Naive thymus-derived CD4-positive, alpha-beta T cell (primary cell): ENCODE data around the gene EIF4G3. TPM values are rescaled to one million over a fixed set of nuclear protein-coding genes. Genes with fewer than 3 reads are reported as not detected.

Experiments used
- ATAC-seq: fragments of 150-1000 bp; cut with Tn5 transposase; 2 replicates; pipeline ENCODE4 v1.10.0; 2021; ENCODE audit warnings: mild to moderate bottlenecking, moderate library complexity
- CTCF ChIA-PET: fragments of 350-600 bp; sonication (Branson Sonifier 250); formaldehyde crosslinking; loops from one replicate; lab custom pipeline; 2021; ENCODE audit warnings: antibody characterized with exemption; lab: Charles Lee
- POLR2A ChIA-PET: fragments of 350-600 bp; sonication (Branson Sonifier 250); formaldehyde crosslinking; loops from one replicate; lab custom pipeline; 2021; ENCODE audit warnings: antibody characterized with exemption, inconsistent platforms; lab: Charles Lee
- DNase-seq, 9 donors: peaks; one replicate each; pipeline versions ENCODE4 v3.0.0 to v3.0.0-alpha.2; 2020 to 2022; ENCODE audit warnings: mixed read lengths in 1 of 9
- H3K27ac ChIP-seq: one replicate; pipeline ENCODE4 v1.7.0; 2013; ENCODE audit warnings: mild to moderate bottlenecking, low read depth, low read length, moderate library complexity
- H3K27me3 ChIP-seq, 2 donors: one replicate each; pipeline ENCODE4 v1.7.0; 2013; ENCODE audit warnings: low read length in 2 of 2, mild to moderate bottlenecking in 2 of 2, moderate library complexity in 2 of 2; ENCODE audit not compliant: control insufficient read depth in 2 of 2, insufficient read depth in 2 of 2
- H3K36me3 ChIP-seq, 3 experiments: 1 replicate in 2 of 3; 2 replicates in 1 of 3; pipeline ENCODE4 v1.7.0; 2013; ENCODE audit warnings: low read length in 3 of 3, mild to moderate bottlenecking in 3 of 3, moderate library complexity in 1 of 3; ENCODE audit not compliant: insufficient read depth in 3 of 3, control insufficient read depth in 2 of 3
- H3K4me1 ChIP-seq, 2 donors: one replicate each; pipeline ENCODE4 v1.7.0; 2013; ENCODE audit warnings: low read length in 2 of 2, mild to moderate bottlenecking in 2 of 2, moderate library complexity in 1 of 2; ENCODE audit not compliant: control insufficient read depth in 2 of 2, insufficient read depth in 2 of 2
- H3K4me3 ChIP-seq: 2 replicates; pipeline ENCODE4 v1.7.0; 2013; ENCODE audit warnings: mild to moderate bottlenecking, low read length
- H3K9me3 ChIP-seq, 3 experiments: 1 replicate in 2 of 3; 2 replicates in 1 of 3; pipeline ENCODE4 v1.7.0; 2013; ENCODE audit warnings: low read length in 3 of 3; ENCODE audit not compliant: control insufficient read depth in 2 of 3
- H3K27ac Mint-ChIP-seq, 9 donors: one replicate each; pipeline ENCODE4 v1.8.0; 2020 to 2022; ENCODE audit warnings: mixed read lengths in 9 of 9, mild to moderate bottlenecking in 8 of 9, moderate library complexity in 5 of 9, inconsistent platforms in 2 of 9
- H3K27me3 Mint-ChIP-seq, 5 donors: one replicate each; pipeline ENCODE4 v1.8.0; 2021 to 2022; ENCODE audit warnings: mixed read lengths in 5 of 5, mild to moderate bottlenecking in 1 of 5
- H3K36me3 Mint-ChIP-seq, 5 donors: one replicate each; pipeline ENCODE4 v1.8.0; 2020 to 2022; ENCODE audit warnings: mixed read lengths in 5 of 5, mild to moderate bottlenecking in 3 of 5, inconsistent platforms in 1 of 5
- H3K4me1 Mint-ChIP-seq, 7 donors: one replicate each; pipeline ENCODE4 v1.8.0; 2020 to 2022; ENCODE audit warnings: mixed read lengths in 7 of 7, mild to moderate bottlenecking in 3 of 7, inconsistent platforms in 1 of 7
- H3K4me3 Mint-ChIP-seq, 10 donors: one replicate each; pipeline ENCODE4 v1.8.0; 2020 to 2022; ENCODE audit warnings: mild to moderate bottlenecking in 10 of 10, mixed read lengths in 10 of 10, moderate library complexity in 6 of 10, inconsistent platforms in 2 of 10
- H3K9me3 Mint-ChIP-seq, 11 donors: one replicate each; pipeline ENCODE4 v1.8.0; 2020 to 2022; ENCODE audit warnings: mixed read lengths in 11 of 11, mild to moderate bottlenecking in 4 of 11, inconsistent platforms in 1 of 11, moderate library complexity in 1 of 11
- intact Hi-C, 2 donors: fragments of 100-400 bp; cut with micrococcal nuclease; formaldehyde crosslinking; loops; one replicate each; pipeline ENCODE4 v1.15.1; 2023
- polyA plus RNA-seq, 2 donors: library from polyadenylated mRNA; unstranded; fragments of 300-500 nt; fragmentation: Illumina TruSeq; gene quantifications; one replicate each; pipeline ENCODE4 v1.2.3, GENCODE V29; 2021
- total RNA-seq, 6 experiments: library from RNA in 5 of 6; stranded (reverse) in 5 of 6; gene quantifications; 1 replicate in 5 of 6; 2 replicates in 1 of 6; pipeline ENCODE4 v1.2.3 and lab custom pipeline; 2021 to 2026

Gene EIF4G3
- total and polyA plus RNA-seq, 7 experiments from 2014 or later, result 3.3 to 46.3 (median 16.4) TPM

DNA sequence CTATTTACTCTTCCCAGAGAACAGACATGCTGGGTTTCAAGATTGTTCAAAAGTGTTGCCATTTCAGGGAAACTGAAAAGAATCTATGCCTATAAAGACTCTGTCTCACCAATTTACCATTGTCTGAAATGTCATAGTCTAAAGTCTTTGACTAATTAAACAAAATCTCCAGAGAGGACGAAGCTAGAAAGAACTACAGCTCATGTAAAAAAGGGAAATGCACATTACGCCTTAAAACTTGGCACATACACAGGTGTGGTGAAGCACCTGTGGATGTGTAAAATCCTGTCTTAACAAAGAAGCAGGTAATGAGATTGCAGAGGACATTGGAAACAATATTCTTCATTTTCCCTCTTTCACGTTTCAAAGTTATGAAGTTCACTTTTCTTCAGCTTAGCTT, 130.6 kb downstream of the EIF4G3 start:
- H3K27me3 Mint-ChIP-seq, result no peaks in the 10 kb centered on the region
- ATAC-seq (no peak), DNase-seq (no peak)
- H3K36me3 Mint-ChIP-seq, result peaks cover 0 to 34% (median 21%) of the 10 kb centered on the region in 5 donors
- Histone ChIP-seq H3K4me3 (no peak overlapping the region), H3K4me1 (no peaks in the 10 kb centered on the region), H3K36me3 (peaks cover 0 to 4% (median 0%) of the 10 kb centered on the region in 3 experiments), H3K9me3 (no peaks in the 10 kb centered on the region), H3K27me3 (no peaks in the 10 kb centered on the region), H3K27ac (no peak overlapping the region)
- intact Hi-C loops, result no loop called here
- no peaks in the 10 kb centered on the region for H3K9me3 Mint-ChIP-seq
- no peak overlapping the region for H3K27ac Mint-ChIP-seq
- POLR2A ChIA-PET, result no interaction called here
- peaks cover 0 to 7% (median 0%) of the 10 kb centered on the region in 7 donors for H3K4me1 Mint-ChIP-seq
- CTCF ChIA-PET, result no interaction called here
- H3K4me3 Mint-ChIP-seq, result no peak overlapping the region

- no peaks in the 10 kb centered on the region for H3K27me3 Mint-ChIP-seq
- no peak overlapping the region for H3K27ac Mint-ChIP-seq
- H3K27me3 ChIP-seq, result no peaks in the 10 kb centered on the region
- H3K9me3 ChIP-seq, result no peaks in the 10 kb centered on the region
- ATAC-seq (no peak), DNase-seq (no peak)
- intact Hi-C loops, result no loop called here
- ChIA-PET POLR2A (no interaction called here), CTCF (no interaction called here)
- H3K4me1 ChIP-seq, result no peaks in the 10 kb centered on the region
- no peak overlapping the region for H3K4me3 Mint-ChIP-seq
- H3K27ac ChIP-seq, result no peak overlapping the region
- H3K4me1 Mint-ChIP-seq, result peaks cover 0 to 9% (median 0%) of the 10 kb centered on the region in 7 donors
- no peak overlapping the region for H3K4me3 ChIP-seq
- no peaks in the 10 kb centered on the region for H3K9me3 Mint-ChIP-seq
- H3K36me3 ChIP-seq, result peaks cover 0 to 4% (median 0%) of the 10 kb centered on the region in 3 experiments
- peaks cover 0 to 34% (median 18%) of the 10 kb centered on the region in 5 donors for H3K36me3 Mint-ChIP-seq
Measured at GRCh38 chr1:21045351-21045750, 131.3 kb downstream of the EIF4G3 start.

DNA sequence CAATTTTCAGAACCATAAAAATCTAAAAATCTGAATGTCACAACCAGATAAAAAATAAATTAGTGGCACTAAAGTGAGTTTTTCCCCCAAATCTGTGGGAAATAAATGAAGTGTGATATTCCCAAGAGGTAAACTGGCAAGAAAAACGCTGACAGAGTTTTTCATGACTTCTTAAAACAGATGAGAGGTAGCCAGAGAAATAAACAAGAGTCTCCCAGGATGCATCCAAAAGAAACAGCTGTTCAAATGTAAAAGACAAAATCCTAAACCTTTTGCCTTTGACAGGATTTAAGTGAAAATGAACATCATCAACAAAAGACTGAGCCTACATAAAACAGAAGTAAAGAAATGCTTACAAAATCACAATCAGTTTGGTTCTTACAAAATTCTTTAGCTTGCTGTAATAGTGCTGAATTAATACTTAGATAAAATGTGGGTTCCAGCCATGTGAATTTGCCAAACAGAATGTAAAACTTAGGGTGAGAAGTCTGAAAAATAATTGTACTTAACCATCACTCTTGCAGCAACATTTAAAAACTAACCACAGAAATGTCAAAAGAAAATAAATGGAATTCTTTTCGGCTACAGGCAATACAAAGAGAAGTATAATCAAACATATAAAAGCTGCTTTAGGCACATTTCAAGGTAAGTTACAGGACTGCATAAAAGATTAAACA, 133.6 kb downstream of the EIF4G3 start:
- ChIA-PET CTCF (interaction anchor here (0.6 kb wide), 1 partner anchor 408 kb away, joined by 3 read pairs; no protein-coding TSS in a partner anchor), POLR2A (no interaction called here)
- Histone ChIP-seq H3K9me3 (no peaks in the 10 kb centered on the region), H3K4me3 (no peak overlapping the region), H3K27me3 (no peaks in the 10 kb centered on the region), H3K4me1 (no peaks in the 10 kb centered on the region), H3K36me3 (peaks cover 0 to 4% (median 0%) of the 10 kb centered on the region in 3 experiments), H3K27ac (no peak overlapping the region)
- H3K27ac Mint-ChIP-seq, result no peak overlapping the region
- H3K4me1 Mint-ChIP-seq, result peaks cover 0 to 11% (median 0%) of the 10 kb centered on the region in 7 donors
- H3K9me3 Mint-ChIP-seq, result no peaks in the 10 kb centered on the region
- intact Hi-C loops, result no loop called here
- H3K4me3 Mint-ChIP-seq, result no peak overlapping the region
- no peaks in the 10 kb centered on the region for H3K27me3 Mint-ChIP-seq
- peaks cover 0 to 21% (median 5%) of the 10 kb centered on the region in 5 donors for H3K36me3 Mint-ChIP-seq
- ATAC-seq (no peak), DNase-seq (no peak)

DNA sequence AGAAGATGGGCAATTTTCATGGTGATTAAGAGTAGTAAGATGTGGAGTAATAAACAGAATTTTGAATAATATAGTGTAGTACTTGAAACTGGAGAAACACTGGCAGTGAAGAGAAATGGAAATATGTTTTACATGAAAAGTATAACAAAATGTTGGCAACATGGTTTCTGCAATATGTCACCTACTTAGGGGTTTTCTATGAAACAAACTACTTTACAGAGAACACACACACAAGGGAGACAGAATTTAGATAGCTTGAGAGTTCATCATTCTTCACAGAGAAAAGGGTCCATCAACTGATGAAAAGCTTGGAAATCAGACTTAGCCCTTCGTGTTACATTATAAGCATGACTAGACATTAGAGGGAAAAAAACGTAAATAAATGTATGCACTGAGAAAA, 135.2 kb downstream of the EIF4G3 start:
- H3K9me3 Mint-ChIP-seq, result no peaks in the 10 kb centered on the region
- peaks cover 0 to 11% (median 0%) of the 10 kb centered on the region in 7 donors for H3K4me1 Mint-ChIP-seq
- Histone ChIP-seq H3K27me3 (no peaks in the 10 kb centered on the region), H3K4me3 (no peak overlapping the region), H3K27ac (no peak overlapping the region), H3K4me1 (no peaks in the 10 kb centered on the region), H3K36me3 (no peaks in the 10 kb centered on the region), H3K9me3 (no peaks in the 10 kb centered on the region)
- no peak for ATAC-seq
- peaks cover 0 to 21% (median 5%) of the 10 kb centered on the region in 5 donors for H3K36me3 Mint-ChIP-seq
- no peak overlapping the region for H3K27ac Mint-ChIP-seq
- H3K4me3 Mint-ChIP-seq, result no peak overlapping the region
- POLR2A ChIA-PET, result no interaction called here
- CTCF ChIA-PET, result no interaction called here
- H3K27me3 Mint-ChIP-seq, result no peaks in the 10 kb centered on the region
- DNase-seq, result no peak
- intact Hi-C loops, result no loop called here

GRCh38 chr1:21037091-21037490, 139.6 kb downstream of the EIF4G3 start:
- Mint-ChIP-seq H3K27me3 (no peaks in the 10 kb centered on the region), H3K9me3 (no peaks in the 10 kb centered on the region), H3K27ac (no peak overlapping the region), H3K36me3 (peaks cover 0 to 21% (median 4%) of the 10 kb centered on the region in 5 donors), H3K4me3 (no peak overlapping the region), H3K4me1 (peaks cover 0 to 6% (median 0%) of the 10 kb centered on the region in 7 donors)
- Histone ChIP-seq H3K4me3 (no peak overlapping the region), H3K4me1 (no peaks in the 10 kb centered on the region), H3K36me3 (no peaks in the 10 kb centered on the region), H3K9me3 (no peaks in the 10 kb centered on the region), H3K27me3 (no peaks in the 10 kb centered on the region), H3K27ac (no peak overlapping the region)
- ATAC-seq (no peak), DNase-seq (no peak)
- ChIA-PET CTCF (no interaction called here), POLR2A (no interaction called here)
- intact Hi-C loops, result no loop called here

DNA sequence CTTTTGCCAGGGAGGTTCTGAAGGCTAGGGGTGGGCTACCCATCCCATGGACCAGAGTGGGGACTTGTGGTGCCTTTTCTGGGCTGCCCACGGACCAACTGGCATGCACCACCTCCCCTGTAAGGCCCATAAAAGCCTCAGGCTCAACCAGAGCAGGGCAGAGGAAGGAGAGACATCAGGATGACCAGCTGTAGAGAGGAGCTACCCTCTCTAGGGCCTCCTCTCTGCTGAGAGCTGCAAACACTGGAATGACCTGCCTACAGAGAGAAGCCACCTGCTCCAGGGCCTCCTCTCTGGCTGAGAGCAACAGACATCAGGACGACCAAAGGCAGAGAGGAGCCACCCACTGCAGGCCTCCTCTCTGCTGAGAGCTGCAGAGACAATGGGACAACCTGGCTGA, 140.9 kb downstream of the EIF4G3 start:
- Histone ChIP-seq H3K27ac (no peak overlapping the region), H3K27me3 (no peaks in the 10 kb centered on the region), H3K36me3 (no peaks in the 10 kb centered on the region), H3K4me3 (no peak overlapping the region), H3K9me3 (no peaks in the 10 kb centered on the region), H3K4me1 (no peaks in the 10 kb centered on the region)
- CTCF ChIA-PET, result no interaction called here
- intact Hi-C loops, result no loop called here
- peaks cover 0 to 4% (median 0%) of the 10 kb centered on the region in 7 donors for H3K4me1 Mint-ChIP-seq
- no peaks in the 10 kb centered on the region for H3K9me3 Mint-ChIP-seq
- no peaks in the 10 kb centered on the region for H3K27me3 Mint-ChIP-seq
- H3K36me3 Mint-ChIP-seq, result peaks cover 0 to 22% (median 7%) of the 10 kb centered on the region in 5 donors
- H3K4me3 Mint-ChIP-seq, result no peak overlapping the region
- ATAC-seq (no peak), DNase-seq (no peak)
- POLR2A ChIA-PET, result no interaction called here
- H3K27ac Mint-ChIP-seq, result no peak overlapping the region
